Activated B cell treated with CpG ODN at 0.5 μM for 24 hours (primary cell): ENCODE measurements around the gene AMOTL1. TPM values are rescaled to one million over a fixed set of nuclear protein-coding genes. Genes with fewer than 3 reads are reported as not detected.
"Not testable (repeated sequence)": the region's sequence is repeated elsewhere in the genome, so short reads cannot be mapped to it uniquely, and the experiment has no call there.

Experiments
- ATAC-seq: fragments of 200-7000 bp; cut with Tn5 transposase; one replicate; pipeline ENCODE4 v1.10.0; 2021; ENCODE audit warnings: low read depth, mild to moderate bottlenecking, moderate library complexity
- CTCF ChIA-PET: fragments of 350-600 bp; sonication (Branson Sonifier 250); formaldehyde crosslinking; loops from one replicate; lab custom pipeline; 2021; ENCODE audit warnings: antibody characterized with exemption; lab: Charles Lee
- POLR2A ChIA-PET: fragments of 350-600 bp; sonication (Branson Sonifier 250); formaldehyde crosslinking; loops from one replicate; lab custom pipeline; 2021; ENCODE audit warnings: antibody characterized with exemption; lab: Charles Lee
- DNase-seq: peaks from one replicate; pipeline ENCODE4 v3.0.0; 2022
- H3K27ac Mint-ChIP-seq: one replicate; pipeline ENCODE4 v1.8.0; 2020; ENCODE audit warnings: mixed read lengths
- H3K27me3 Mint-ChIP-seq: one replicate; pipeline ENCODE4 v1.8.0; 2021; ENCODE audit warnings: mixed read lengths
- H3K36me3 Mint-ChIP-seq: one replicate; pipeline ENCODE4 v1.8.0; 2021; ENCODE audit warnings: low read depth, mixed read lengths
- H3K4me1 Mint-ChIP-seq: one replicate; pipeline ENCODE4 v1.8.0; 2021; ENCODE audit warnings: mixed read lengths
- H3K4me3 Mint-ChIP-seq: one replicate; pipeline ENCODE4 v1.8.0; 2020; ENCODE audit warnings: mild to moderate bottlenecking, mixed read lengths
- H3K9me3 Mint-ChIP-seq: one replicate; pipeline ENCODE4 v1.8.0; 2020; ENCODE audit warnings: mixed read lengths
- CTCF ChIP-seq: fragments of 200-600 bp; IDR thresholded peaks from one replicate; pipeline ENCODE4 v1.8.0; 2022; ENCODE audit warnings: antibody characterized with exemption, mild to moderate bottlenecking
- intact Hi-C: fragments of 100-400 bp; cut with micrococcal nuclease; formaldehyde crosslinking; loops from one replicate; pipeline ENCODE4 v1.15.1; 2024
- total RNA-seq: library from RNA; stranded (reverse); gene quantifications from 2 replicates; pipeline ENCODE4 v1.2.3, GENCODE V29; 2022

Gene AMOTL1
- total RNA-seq, 1 donor from 2014 or later, result 1.0 TPM

GRCh38 chr11:94907226-94907625 is 139.1 kb downstream of the AMOTL1 start:
- intact Hi-C loops, result no loop called here
- peaks cover 3% of the 10 kb centered on the region for H3K27me3 Mint-ChIP-seq
- H3K4me1 Mint-ChIP-seq, result no peaks in the 10 kb centered on the region
- no peak overlapping the region for H3K27ac Mint-ChIP-seq
- no peak for ATAC-seq
- H3K4me3 Mint-ChIP-seq, result no peak overlapping the region
- H3K9me3 Mint-ChIP-seq, result peaks cover 5% of the 10 kb centered on the region
- POLR2A ChIA-PET, result no interaction called here
- DNase-seq, result no peak
- CTCF ChIA-PET, result no interaction called here
- no peaks in the 10 kb centered on the region for H3K36me3 Mint-ChIP-seq
- TF ChIP-seq CTCF, result no peak

- ChIA-PET CTCF (no interaction called here), POLR2A (no interaction called here)
- no peak overlapping the region for H3K4me3 Mint-ChIP-seq
- no peak for ATAC-seq
- no peak for TF ChIP-seq CTCF
- no peaks in the 10 kb centered on the region for H3K36me3 Mint-ChIP-seq
- peaks cover 3% of the 10 kb centered on the region for H3K27me3 Mint-ChIP-seq
- DNase-seq, result no peak
- intact Hi-C loops, result no loop called here
- no peak overlapping the region for H3K27ac Mint-ChIP-seq
- H3K9me3 Mint-ChIP-seq, result peaks cover 5% of the 10 kb centered on the region
- no peaks in the 10 kb centered on the region for H3K4me1 Mint-ChIP-seq
Observed at GRCh38 chr11:94909371-94909820, 141.2 kb downstream of the AMOTL1 start.

- POLR2A ChIA-PET, result no interaction called here
- Mint-ChIP-seq H3K36me3 (no peaks in the 10 kb centered on the region), H3K27ac (no peak overlapping the region), H3K4me1 (no peaks in the 10 kb centered on the region), H3K4me3 (no peak overlapping the region), H3K9me3 (peaks cover 5% of the 10 kb centered on the region), H3K27me3 (peaks cover 3% of the 10 kb centered on the region)
- no peak for DNase-seq
- CTCF ChIA-PET, result no interaction called here
- intact Hi-C loops, result no loop called here
- no peak for ATAC-seq
- no peak for TF ChIP-seq CTCF
Observed at GRCh38 chr11:94910270-94910669, 142.1 kb downstream of the AMOTL1 start.

- DNase-seq, result no peak
- H3K9me3 Mint-ChIP-seq, result peaks cover 5% of the 10 kb centered on the region
- ChIA-PET POLR2A (interaction anchor here (0.6 kb wide), 1 partner anchor 1484 kb away, joined by 3 read pairs; no protein-coding TSS in a partner anchor), CTCF (no interaction called here)
- H3K4me1 Mint-ChIP-seq, result no peaks in the 10 kb centered on the region
- intact Hi-C loops, result no loop called here
- no peak for ATAC-seq
- H3K36me3 Mint-ChIP-seq, result no peaks in the 10 kb centered on the region
- H3K4me3 Mint-ChIP-seq, result no peak overlapping the region
- H3K27ac Mint-ChIP-seq, result no peak overlapping the region
- peaks cover 3% of the 10 kb centered on the region for H3K27me3 Mint-ChIP-seq
- no peak for TF ChIP-seq CTCF
Observed at GRCh38 chr11:94910779-94911178, 142.6 kb downstream of the AMOTL1 start.

GRCh38 chr11:94912806-94913205 is 144.7 kb downstream of the AMOTL1 start:
- ChIA-PET CTCF (no interaction called here), POLR2A (no interaction called here)
- no peak overlapping the region for H3K27ac Mint-ChIP-seq
- H3K9me3 Mint-ChIP-seq, result no peaks in the 10 kb centered on the region
- peaks cover 3% of the 10 kb centered on the region for H3K27me3 Mint-ChIP-seq
- DNase-seq (no peak), ATAC-seq (no peak)
- no peaks in the 10 kb centered on the region for H3K4me1 Mint-ChIP-seq
- H3K36me3 Mint-ChIP-seq, result no peaks in the 10 kb centered on the region
- intact Hi-C loops, result no loop called here
- no peak for TF ChIP-seq CTCF
- H3K4me3 Mint-ChIP-seq, result no peak overlapping the region

- H3K27me3 Mint-ChIP-seq, POLR2A ChIA-PET, ATAC-seq, H3K4me3 Mint-ChIP-seq, intact Hi-C loops, H3K9me3 Mint-ChIP-seq, H3K36me3 Mint-ChIP-seq, DNase-seq, CTCF ChIA-PET, H3K4me1 Mint-ChIP-seq, H3K27ac Mint-ChIP-seq: not testable (repeated sequence)
Observed at GRCh38 chr11:94913718-94914394, 145.7 kb downstream of the AMOTL1 start.
